ENCODE data around the gene SMYD5.
"Not testable (repeated sequence)": the region's sequence is repeated elsewhere in the genome, so short reads cannot be mapped to it uniquely, and the experiment has no call there.

Gene SMYD5

GRCh38 chr2:73260338-73260984 lies 46.4 kb downstream of the SMYD5 start:
- no peak overlapping the region for H3K4me3 ChIP-seq (ENCODE audit: low read depth, low read length)
- TF ChIP-seq CTCF (IDR thresholded peaks at IDR 0.05; ENCODE audit: insufficient read depth, low read depth, low read length, missing control alignments) = peak; percentile 14
- DNase-seq (ENCODE audit: low read depth) = peak; percentile 35

GRCh38 chr2:73262108-73262651 lies 48.1 kb downstream of the SMYD5 start:
- TF ChIP-seq CTCF (IDR thresholded peaks at IDR 0.05; ENCODE audit: insufficient read depth, low read depth, low read length, missing control alignments) = no peak
- H3K4me3 ChIP-seq (ENCODE audit: low read depth, low read length) = no peak overlapping the region
- DNase-seq (ENCODE audit: low read depth) = no peak

GRCh38 chr2:73262691-73263429 lies 48.8 kb downstream of the SMYD5 start:
- DNase-seq (ENCODE audit: low read depth); H3K4me3 ChIP-seq (ENCODE audit: low read depth, low read length): not testable (repeated sequence)

GRCh38 chr2:73263540-73264331 lies 49.7 kb downstream of the SMYD5 start:
- no peak for TF ChIP-seq CTCF (IDR thresholded peaks at IDR 0.05; ENCODE audit: insufficient read depth, low read depth, low read length, missing control alignments)
- DNase-seq (ENCODE audit: low read depth) = no peak
- no peak overlapping the region for H3K4me3 ChIP-seq (ENCODE audit: low read depth, low read length)

GRCh38 chr2:73264332-73264606 lies 50.2 kb downstream of the SMYD5 start:
- no peak for DNase-seq (ENCODE audit: low read depth)
- no peak overlapping the region for H3K4me3 ChIP-seq (ENCODE audit: low read depth, low read length)
- TF ChIP-seq CTCF (IDR thresholded peaks at IDR 0.05; ENCODE audit: insufficient read depth, low read depth, low read length, missing control alignments) = no peak

- DNase-seq (ENCODE audit: low read depth) = no peak
- TF ChIP-seq CTCF (IDR thresholded peaks at IDR 0.05; ENCODE audit: insufficient read depth, low read depth, low read length, missing control alignments) = no peak
Observed at GRCh38 chr2:73264783-73265182, 50.7 kb downstream of the SMYD5 start.

More at GRCh38 chr2:73264783-73265182, 50.7 kb downstream of the SMYD5 start:
- H3K4me3 ChIP-seq (ENCODE audit: low read depth, low read length) = no peak overlapping the region

All from GM12865 (cell line).